H1 (cell line): Measurements from ENCODE around the gene IL21. TPM values are rescaled to one million over a fixed set of nuclear protein-coding genes. Genes with fewer than 3 reads are reported as not detected.

Experiments
- CTCF ChIA-PET: fragments of 300-600 bp; sonication (Branson Sonifier 250); formaldehyde crosslinking; loops from one replicate; lab custom pipeline; 2021; ENCODE audit not compliant: partially characterized antibody; lab: Charles Lee
- POLR2A ChIA-PET: fragments of 300-600 bp; sonication (Branson Sonifier 250); formaldehyde crosslinking; loops from one replicate; lab custom pipeline; 2021; ENCODE audit warnings: inconsistent platforms; ENCODE audit not compliant: partially characterized antibody; lab: Charles Lee
- DNase-seq, 2 experiments: peaks; one replicate each; pipeline versions ENCODE4 v3.0.0 to v3.0.0-alpha.2; 2010 to 2022; ENCODE audit warnings: low spot score in 2 of 2, low read depth in 1 of 2, mixed read lengths in 1 of 2
- FAIRE-seq: peaks from 2 replicates; lab custom pipeline; 2011; peaks lifted over from hg19 to GRCh38; lab: Jason Lieb, UNC
- H2AFZ ChIP-seq: 2 replicates; pipeline ENCODE4 v1.8.1; 2012; ENCODE audit warnings: low read length, inconsistent platforms
- H2AK5ac ChIP-seq: 2 replicates; pipeline ENCODE4 v1.6.1; 2013; ENCODE audit warnings: low read depth, low read length
- H2BK120ac ChIP-seq: replicated peaks from 2 replicates; pipeline ENCODE3; 2013; ENCODE audit warnings: low read depth, low read length, inconsistent platforms
- H2BK12ac ChIP-seq: 2 replicates; pipeline ENCODE4 v1.6.1; 2013; ENCODE audit warnings: low read depth, low read length
- H2BK15ac ChIP-seq: 2 replicates; pipeline ENCODE4 v1.6.1; 2013; ENCODE audit warnings: low read length
- H2BK20ac ChIP-seq: 2 replicates; pipeline ENCODE4 v1.6.1; 2013; ENCODE audit warnings: low read length
- H2BK5ac ChIP-seq: 2 replicates; pipeline ENCODE4 v1.6.1; 2013; ENCODE audit warnings: low read depth, low read length
- H3K14ac ChIP-seq: 2 replicates; pipeline ENCODE4 v1.6.1; 2013; ENCODE audit warnings: inconsistent platforms; ENCODE audit not compliant: insufficient read length
- H3K18ac ChIP-seq: 2 replicates; pipeline ENCODE4 v1.6.1; 2013; ENCODE audit warnings: low read length; ENCODE audit errors: extremely low read depth
- H3K23ac ChIP-seq: 2 replicates; pipeline ENCODE4 v1.6.1; 2013; ENCODE audit warnings: inconsistent platforms; ENCODE audit not compliant: insufficient read length
- H3K23me2 ChIP-seq: 2 replicates; pipeline ENCODE4 v1.6.1; 2013; ENCODE audit warnings: low read depth, low read length
- H3K27ac ChIP-seq: 2 replicates; pipeline ENCODE4 v1.6.1; 2011; ENCODE audit warnings: low read depth, low read length, inconsistent platforms
- H3K27me3 ChIP-seq, 4 experiments: replicated peaks in 1 of 4; 1 replicate in 1 of 4; 2 replicates in 3 of 4; pipeline versions ENCODE4 v1.6.1 to v1.8.1; 2011 to 2013; ENCODE audit warnings: low read length in 3 of 4, mild to moderate bottlenecking in 3 of 4, inconsistent platforms in 2 of 4, mixed read lengths in 2 of 4, moderate library complexity in 1 of 4; ENCODE audit not compliant: control insufficient read depth in 3 of 4, insufficient read depth in 3 of 4; ENCODE audit errors: extremely low read depth in 1 of 4
- H3K36me3 ChIP-seq, 4 experiments: 2 replicates each; pipeline versions ENCODE4 v1.6.1 to v1.8.1; 2011 to 2013; ENCODE audit warnings: mild to moderate bottlenecking in 4 of 4, low read length in 3 of 4, moderate library complexity in 2 of 4, control low read depth in 1 of 4, inconsistent platforms in 1 of 4; ENCODE audit not compliant: insufficient read depth in 4 of 4, control insufficient read depth in 2 of 4
- H3K4ac ChIP-seq: replicated peaks from 2 replicates; pipeline ENCODE3; 2013; ENCODE audit warnings: low read length, low read depth, mixed read lengths, inconsistent platforms; ENCODE audit not compliant: insufficient read length
- H3K4me1 ChIP-seq, 4 experiments: replicated peaks in 1 of 4; 1 replicate in 1 of 4; 2 replicates in 3 of 4; pipeline versions ENCODE4 v1.6.1 to v1.8.1; 2011 to 2013; ENCODE audit warnings: low read length in 3 of 4, inconsistent platforms in 2 of 4, mixed read lengths in 1 of 4; ENCODE audit not compliant: insufficient read depth in 4 of 4, control insufficient read depth in 3 of 4
- H3K4me2 ChIP-seq, 2 experiments: 2 replicates each; pipeline versions ENCODE4 v1.6.1 to v1.8.1; 2011 to 2013; ENCODE audit warnings: low read depth in 2 of 2, low read length in 2 of 2, control low read depth in 1 of 2, inconsistent platforms in 1 of 2, mild to moderate bottlenecking in 1 of 2; ENCODE audit not compliant: insufficient read depth in 1 of 2
- H3K4me3 ChIP-seq, 4 experiments: fragments of 200-600, 300-600 bp in 1 of 4; sonication (generic), shearing (Covaris generic), sonication (Bioruptor Twin) in 1 of 4; 2 replicates each; pipeline versions ENCODE4 v1.5.1 to v1.8.1; 2011 to 2016; ENCODE audit warnings: low read length in 4 of 4, low read depth in 3 of 4, control low read depth in 2 of 4, inconsistent platforms in 2 of 4, mild to moderate bottlenecking in 2 of 4, mixed read lengths in 1 of 4, moderate library complexity in 1 of 4; ENCODE audit not compliant: insufficient read depth in 2 of 4; ENCODE audit errors: extremely low read depth in 1 of 4
- H3K56ac ChIP-seq: replicated peaks from 2 replicates; pipeline ENCODE3; 2013; ENCODE audit warnings: low read depth, mild to moderate bottlenecking, mixed read lengths, low read length, inconsistent platforms; ENCODE audit not compliant: insufficient read length
- H3K79me1 ChIP-seq: 2 replicates; pipeline ENCODE4 v1.6.1; 2013; ENCODE audit warnings: low read depth, low read length, control low read depth
- H3K79me2 ChIP-seq, 2 experiments: 2 replicates each; pipeline versions ENCODE4 v1.6.1 to v1.8.1; 2012 to 2013; ENCODE audit warnings: low read length in 2 of 2, mild to moderate bottlenecking in 2 of 2, inconsistent platforms in 1 of 2; ENCODE audit not compliant: insufficient read depth in 2 of 2, control insufficient read depth in 1 of 2
- H3K9ac ChIP-seq, 4 experiments: replicated peaks in 1 of 4; 1 replicate in 1 of 4; 2 replicates in 3 of 4; pipeline versions ENCODE4 v1.6.1 to v1.8.1; 2011 to 2013; ENCODE audit warnings: low read depth in 3 of 4, low read length in 3 of 4, control low read depth in 2 of 4, mild to moderate bottlenecking in 2 of 4, moderate library complexity in 2 of 4, inconsistent platforms in 1 of 4; ENCODE audit errors: extremely low read depth in 1 of 4
- H3K9me3 ChIP-seq, 2 experiments: 2 replicates each; pipeline versions ENCODE4 v1.6.1 to v1.8.1; 2012 to 2013; ENCODE audit warnings: mild to moderate bottlenecking in 2 of 2, moderate library complexity in 2 of 2, control low read depth in 1 of 2, inconsistent platforms in 1 of 2, low read depth in 1 of 2, low read length in 1 of 2, mixed read lengths in 1 of 2; ENCODE audit not compliant: insufficient read depth in 2 of 2
- H4K20me1 ChIP-seq, 2 experiments: replicated peaks in 1 of 2; 2 replicates each; pipeline versions ENCODE3 to v1.8.1; 2011 to 2013; ENCODE audit warnings: inconsistent platforms in 2 of 2, low read length in 2 of 2, mild to moderate bottlenecking in 1 of 2; ENCODE audit not compliant: insufficient read depth in 2 of 2, control insufficient read depth in 1 of 2
- H4K5ac ChIP-seq: 2 replicates; pipeline ENCODE4 v1.6.1; 2013; ENCODE audit warnings: low read length, low read depth, mixed read lengths, inconsistent platforms; ENCODE audit not compliant: insufficient read length
- H4K8ac ChIP-seq: 2 replicates; pipeline ENCODE4 v1.8.0; 2013; ENCODE audit warnings: mild to moderate bottlenecking, moderate library complexity, low read length, inconsistent platforms; ENCODE audit not compliant: insufficient read depth; ENCODE audit errors: extremely low read depth
- H4K91ac ChIP-seq: replicated peaks from 2 replicates; pipeline ENCODE3; 2013; ENCODE audit warnings: low read length, mixed read lengths, inconsistent platforms; ENCODE audit not compliant: insufficient read length
- BACH1 ChIP-seq: IDR thresholded peaks from 2 replicates; pipeline ENCODE4 v1.6.1; 2012; ENCODE audit warnings: low read length, improper control_type of control experiment
- BRCA1 ChIP-seq: IDR thresholded peaks from 2 replicates; pipeline ENCODE4 v1.6.1; 2012; ENCODE audit warnings: low read depth, low read length, improper control_type of control experiment
- CEBPB ChIP-seq: IDR thresholded peaks from 2 replicates; pipeline ENCODE4 v1.6.1; 2012; ENCODE audit warnings: low read depth, low read length
- E2F6 ChIP-seq: IDR thresholded peaks from 2 replicates; pipeline ENCODE4 v1.6.1; 2012; ENCODE audit warnings: inconsistent platforms
- EGR1 ChIP-seq: IDR thresholded peaks from 2 replicates; pipeline ENCODE4 v1.6.1; 2011; ENCODE audit warnings: low read depth, low read length, borderline replicate concordance
- EP300 ChIP-seq, 2 experiments: IDR thresholded peaks; 1 replicate in 1 of 2; 2 replicates in 1 of 2; pipeline ENCODE4 v1.6.1; 2011 to 2012; ENCODE audit warnings: low read depth in 2 of 2, low read length in 2 of 2, mild to moderate bottlenecking in 2 of 2, borderline replicate concordance in 1 of 2, inconsistent platforms in 1 of 2, moderate library complexity in 1 of 2
- KDM4A ChIP-seq: IDR thresholded peaks from one replicate; pipeline ENCODE4 v1.7.1; 2012; ENCODE audit warnings: low read depth, mild to moderate bottlenecking, moderate library complexity, low read length, inconsistent platforms; ENCODE audit not compliant: severe bottlenecking
- POU5F1 ChIP-seq: IDR thresholded peaks from 2 replicates; pipeline ENCODE4 v1.6.1; 2011; ENCODE audit warnings: low read depth, mild to moderate bottlenecking, low read length, moderate library complexity
- RNF2 ChIP-seq: fragments of 200-900, 300-1000 bp; sonication (generic); IDR thresholded peaks from 2 replicates; pipeline ENCODE4 v1.7.1; 2016; ENCODE audit warnings: borderline replicate concordance, low read depth, mild to moderate bottlenecking, antibody characterized with exemption, low read length; ENCODE audit not compliant: poor library complexity, severe bottlenecking; ENCODE audit errors: missing control alignments
- SAP30 ChIP-seq: fragments of 300-600 bp; sonication (generic); IDR thresholded peaks from 2 replicates; pipeline ENCODE4 v1.7.1; 2012; ENCODE audit warnings: low read length, moderate library complexity, mild to moderate bottlenecking, inconsistent platforms; ENCODE audit not compliant: insufficient read depth, insufficient replicate concordance
- SP2 ChIP-seq: IDR thresholded peaks from 2 replicates; pipeline ENCODE4 v1.6.1; 2012; ENCODE audit warnings: mild to moderate bottlenecking, low read length, inconsistent platforms
- TBP ChIP-seq: IDR thresholded peaks from 2 replicates; pipeline ENCODE4 v1.6.1; 2011; ENCODE audit warnings: low read depth, low read length, improper control_type of control experiment
- WGBS, 2 experiments: shearing (Covaris generic) in 1 of 2; methylation state at CpG; one replicate each; pipeline versions ENCODE4 v1.1.6 to v1.1.7; 2013 to 2015; ENCODE audit warnings: low lambda C conversion rate in 2 of 2, mixed read lengths in 2 of 2, inconsistent platforms in 1 of 2, low coverage in 1 of 2, missing lambda C conversion rate in 1 of 2; ENCODE audit not compliant: insufficient replicate concordance in 2 of 2, insufficient coverage in 1 of 2, insufficient read length in 1 of 2; ENCODE audit errors: extremely low coverage in 1 of 2, missing lambda C conversion rate in 1 of 2; 5-methylcytosine and 5-hydroxymethylcytosine counted together
- polyA plus RNA-seq, 7 experiments: library from polyadenylated mRNA; depleted of rRNA in 3 of 7; stranded (reverse) in 5 of 7; unstranded in 2 of 7; fragments of >200 nt in 5 of 7; fragments of 200-250 nt in 2 of 7; gene quantifications; 1 replicate in 5 of 7; 2 replicates in 1 of 7; 4 replicates in 1 of 7; pipeline versions ENCODE4 v1.2.1 to v1.2.3, GENCODE V29; 2011 to 2013; ENCODE audit warnings: missing spikeins in 2 of 7, mixed read lengths in 2 of 7
- total RNA-seq: library from RNA; stranded (reverse); fragmentation: NEBNext Ultra II Directional; extraction: Animal tissue kit (Norgen Biotek cat#: 25700); gene quantifications from 2 replicates; pipeline ENCODE4 v1.2.1, GENCODE V29; 2021

IL21 gene
- total and polyA plus RNA-seq, 2 of the 8 experiments (the other 6 are each of a cell fraction or from before 2014, with no cell fraction given) = not detected

GRCh38 chr4:122665161-122665929 lies 44.5 kb upstream of the IL21 start:
- ChIA-PET POLR2A (no interaction called here), CTCF (interaction anchor here (0.6 to 2.6 kb wide), 9 partner anchors 13 to 88 kb away, joined by 3 to 9 read pairs (median 4); no protein-coding TSS in a partner anchor)
- H3K56ac ChIP-seq = no peak overlapping the region
- no peak overlapping the region for H2BK15ac ChIP-seq
- no peaks in the 10 kb centered on the region for H4K20me1 ChIP-seq
- H3K36me3 ChIP-seq = no peaks in the 10 kb centered on the region
- H2BK5ac ChIP-seq = no peak overlapping the region
- no peak overlapping the region for H3K18ac ChIP-seq
- no peaks in the 10 kb centered on the region for H3K27me3 ChIP-seq
- H3K4me3 ChIP-seq = no peak overlapping the region
- no peaks in the 10 kb centered on the region for H3K4me1 ChIP-seq
- FAIRE-seq (no peak), DNase-seq (no peak)
- H3K23me2 ChIP-seq = no peaks in the 10 kb centered on the region
- H3K9me3 ChIP-seq = peaks cover 0 to 2% of the 10 kb centered on the region in 2 experiments; a peak in 1 of 4 replicates
- H3K4ac ChIP-seq = no peak overlapping the region
- no peak overlapping the region for H3K14ac ChIP-seq
- no peak overlapping the region for H2BK12ac ChIP-seq
- H2AK5ac ChIP-seq = no peak overlapping the region
- no peaks in the 10 kb centered on the region for H3K79me1 ChIP-seq
- H2BK120ac ChIP-seq = no peak overlapping the region
- 90% methylated on average over 5 of the region's 5 CpGs; no CpG with 5 or more reads in 1 of the 2 experiments for WGBS, 2 experiments
- no peak overlapping the region for H3K9ac ChIP-seq
- H3K4me2 ChIP-seq = no peak overlapping the region
- H3K79me2 ChIP-seq = no peaks in the 10 kb centered on the region
- H2BK20ac ChIP-seq = no peak overlapping the region
- no peak overlapping the region for H4K8ac ChIP-seq
- H3K27ac ChIP-seq = no peak overlapping the region
- H4K5ac ChIP-seq = no peak overlapping the region
- no peak overlapping the region for H4K91ac ChIP-seq
- H3K23ac ChIP-seq = no peak overlapping the region
- H2AFZ ChIP-seq = no peak overlapping the region
- TF ChIP-seq SP2 (no peak), E2F6 (no peak), KDM4A (no peak), BACH1 (no peak), EGR1 (no peak), POU5F1 (no peak), TBP (no peak), EP300 (IDR thresholded peaks at IDR 0.05; ENCODE audit: borderline replicate concordance in 1 of 2, low read depth in 2 of 2, low read length in 2 of 2) (no peak), CEBPB (no peak), RNF2 (no peak), BRCA1 (no peak), SAP30 (no peak)
